K562 (cell line): ENCODE measurements around the gene MRPL38. TPM values are rescaled to one million over a fixed set of nuclear protein-coding genes. Genes with fewer than 3 reads are reported as not detected.

Experiments
- BRCA1 ChIP-seq, 2 experiments: fragments of 450-650 bp in 1 of 2; sonication (generic) in 1 of 2; formaldehyde crosslinking in 1 of 2; IDR thresholded peaks; 2 replicates each; pipeline versions ENCODE4 v1.5.0 to v1.6.1; 2017 to 2020; ENCODE audit warnings: mild to moderate bottlenecking in 1 of 2, missing genetic modification reagents in 1 of 2
- CBFA2T2 ChIP-seq: fragments of 450-650 bp; conservative IDR thresholded peaks from 2 replicates; pipeline ENCODE4 v1.6.1; 2017; ENCODE audit warnings: mild to moderate bottlenecking
- LARP7 ChIP-seq: fragments of 450-650 bp; IDR thresholded peaks from 2 replicates; pipeline ENCODE4 v1.6.1; 2016
- NFXL1 ChIP-seq: fragments of 450-650 bp; formaldehyde crosslinking; IDR thresholded peaks from 2 replicates; pipeline ENCODE4 v1.4.0; 2021; ENCODE audit warnings: mild to moderate bottlenecking
- SMARCE1 ChIP-seq: fragments of 450-650 bp; IDR thresholded peaks from 2 replicates; pipeline ENCODE4 v1.7.1; 2016; ENCODE audit warnings: mild to moderate bottlenecking
- SRSF7 ChIP-seq: fragments of 200-400 bp; formaldehyde crosslinking; optimal IDR thresholded peaks from 2 replicates; pipeline ENCODE3; 2017; ENCODE audit warnings: mild to moderate bottlenecking, low read depth, low read length
- TCFL5 ChIP-seq: fragments of 250-450 bp; sonication (Bioruptor Pico); conservative IDR thresholded peaks from 2 replicates; pipeline ENCODE4 v1.6.1; 2021; ENCODE audit warnings: mild to moderate bottlenecking, moderate library complexity, matching md5 sums
- ZBTB17 ChIP-seq: fragments of 450-650 bp; formaldehyde crosslinking; IDR thresholded peaks from 2 replicates; pipeline ENCODE4 v1.4.0; 2020; ENCODE audit warnings: mild to moderate bottlenecking
- ZNF408 ChIP-seq: fragments of 250-450 bp; sonication (Bioruptor Pico); IDR thresholded peaks from 2 replicates; pipeline ENCODE4 v1.4.0; 2020; ENCODE audit warnings: low read depth, mild to moderate bottlenecking, moderate library complexity
- ZNF695 ChIP-seq: fragments of 450-650 bp; formaldehyde crosslinking; IDR thresholded peaks from 2 replicates; pipeline ENCODE4 v1.4.0; 2020; ENCODE audit warnings: mild to moderate bottlenecking, moderate library complexity
- polyA plus RNA-seq, 8 experiments: library from polyadenylated mRNA; depleted of rRNA in 4 of 8; stranded (reverse) in 5 of 8; unstranded in 3 of 8; fragments of >200 nt; fragmentation: Nextera tagmentation in 2 of 8; fragmentation: Illumina TruSeq in 1 of 8; extraction: Ambion mirVana in 2 of 8; extraction: Trizol in 1 of 8; gene quantifications; 2 replicates each; pipeline versions ENCODE4 v1.2.1 to v1.2.3, GENCODE V29; 2011 to 2014; ENCODE audit warnings: inconsistent platforms in 1 of 8, missing spikeins in 1 of 8
- total RNA-seq, 7 experiments: library from RNA; depleted of rRNA in 6 of 7; stranded (reverse); fragments of >200 nt in 6 of 7; fragmentation: Illumina TruSeq in 2 of 7; extraction: Trizol in 2 of 7; gene quantifications; 2 replicates each; pipeline versions ENCODE4 v1.2.1 to v1.2.3, GENCODE V29; 2011 to 2021; ENCODE audit warnings: low replicate concordance in 1 of 7
- TF ChIP-seq, protein P1 (sequence below), 2 experiments: fragments of 450-650 bp; IDR thresholded peaks; 2 replicates each; pipeline ENCODE4 v1.6.1; 2018; ENCODE audit warnings: mild to moderate bottlenecking in 2 of 2, low read depth in 1 of 2; ENCODE audit not compliant: partially characterized antibody in 2 of 2
- TF ChIP-seq, protein P2 (sequence below): sonication (generic); formaldehyde crosslinking; IDR thresholded peaks from 2 replicates; pipeline ENCODE4 v1.8.0; 2022; ENCODE audit warnings: mild to moderate bottlenecking, missing genetic modification reagents, borderline replicate concordance

The MRPL38 gene
- total and polyA plus RNA-seq, 9 of the 15 experiments (the other 6 are each of a cell fraction or from before 2014, with no cell fraction given), result 4.5 to 154 (median 48.5) TPM

GRCh38 chr17:75902406-75902805 is 2.3 kb downstream of the MRPL38 start (continued):
- TF ChIP-seq, protein P1, sequence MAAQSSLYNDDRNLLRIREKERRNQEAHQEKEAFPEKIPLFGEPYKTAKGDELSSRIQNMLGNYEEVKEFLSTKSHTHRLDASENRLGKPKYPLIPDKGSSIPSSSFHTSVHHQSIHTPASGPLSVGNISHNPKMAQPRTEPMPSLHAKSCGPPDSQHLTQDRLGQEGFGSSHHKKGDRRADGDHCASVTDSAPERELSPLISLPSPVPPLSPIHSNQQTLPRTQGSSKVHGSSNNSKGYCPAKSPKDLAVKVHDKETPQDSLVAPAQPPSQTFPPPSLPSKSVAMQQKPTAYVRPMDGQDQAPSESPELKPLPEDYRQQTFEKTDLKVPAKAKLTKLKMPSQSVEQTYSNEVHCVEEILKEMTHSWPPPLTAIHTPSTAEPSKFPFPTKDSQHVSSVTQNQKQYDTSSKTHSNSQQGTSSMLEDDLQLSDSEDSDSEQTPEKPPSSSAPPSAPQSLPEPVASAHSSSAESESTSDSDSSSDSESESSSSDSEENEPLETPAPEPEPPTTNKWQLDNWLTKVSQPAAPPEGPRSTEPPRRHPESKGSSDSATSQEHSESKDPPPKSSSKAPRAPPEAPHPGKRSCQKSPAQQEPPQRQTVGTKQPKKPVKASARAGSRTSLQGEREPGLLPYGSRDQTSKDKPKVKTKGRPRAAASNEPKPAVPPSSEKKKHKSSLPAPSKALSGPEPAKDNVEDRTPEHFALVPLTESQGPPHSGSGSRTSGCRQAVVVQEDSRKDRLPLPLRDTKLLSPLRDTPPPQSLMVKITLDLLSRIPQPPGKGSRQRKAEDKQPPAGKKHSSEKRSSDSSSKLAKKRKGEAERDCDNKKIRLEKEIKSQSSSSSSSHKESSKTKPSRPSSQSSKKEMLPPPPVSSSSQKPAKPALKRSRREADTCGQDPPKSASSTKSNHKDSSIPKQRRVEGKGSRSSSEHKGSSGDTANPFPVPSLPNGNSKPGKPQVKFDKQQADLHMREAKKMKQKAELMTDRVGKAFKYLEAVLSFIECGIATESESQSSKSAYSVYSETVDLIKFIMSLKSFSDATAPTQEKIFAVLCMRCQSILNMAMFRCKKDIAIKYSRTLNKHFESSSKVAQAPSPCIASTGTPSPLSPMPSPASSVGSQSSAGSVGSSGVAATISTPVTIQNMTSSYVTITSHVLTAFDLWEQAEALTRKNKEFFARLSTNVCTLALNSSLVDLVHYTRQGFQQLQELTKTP (IDR thresholded peaks at IDR 0.05; ENCODE audit: low read depth in 1 of 2, partially characterized antibody in 2 of 2), result no peak
- TF ChIP-seq TCFL5 (CRISPR knock-in tag) (no peak), ZBTB17 (CRISPR knock-in tag) (no peak), BRCA1 (IDR thresholded peaks at IDR 0.05) (no peak), BRCA1 (CRISPR knock-in tag; IDR thresholded peaks at IDR 0.05) (no peak), SMARCE1 (no peak), LARP7 (no peak), SRSF7 (no peak), ZNF408 (CRISPR knock-in tag) (no peak), NFXL1 (no peak), CBFA2T2 (no peak), ZNF695 (no peak)
- TF ChIP-seq, protein P2, sequence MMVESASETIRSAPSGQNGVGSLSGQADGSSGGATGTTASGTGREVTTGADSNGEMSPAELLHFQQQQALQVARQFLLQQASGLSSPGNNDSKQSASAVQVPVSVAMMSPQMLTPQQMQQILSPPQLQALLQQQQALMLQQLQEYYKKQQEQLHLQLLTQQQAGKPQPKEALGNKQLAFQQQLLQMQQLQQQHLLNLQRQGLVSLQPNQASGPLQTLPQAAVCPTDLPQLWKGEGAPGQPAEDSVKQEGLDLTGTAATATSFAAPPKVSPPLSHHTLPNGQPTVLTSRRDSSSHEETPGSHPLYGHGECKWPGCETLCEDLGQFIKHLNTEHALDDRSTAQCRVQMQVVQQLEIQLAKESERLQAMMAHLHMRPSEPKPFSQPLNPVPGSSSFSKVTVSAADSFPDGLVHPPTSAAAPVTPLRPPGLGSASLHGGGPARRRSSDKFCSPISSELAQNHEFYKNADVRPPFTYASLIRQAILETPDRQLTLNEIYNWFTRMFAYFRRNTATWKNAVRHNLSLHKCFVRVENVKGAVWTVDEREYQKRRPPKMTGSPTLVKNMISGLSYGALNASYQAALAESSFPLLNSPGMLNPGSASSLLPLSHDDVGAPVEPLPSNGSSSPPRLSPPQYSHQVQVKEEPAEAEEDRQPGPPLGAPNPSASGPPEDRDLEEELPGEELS (CRISPR knock-in tag), result no peak
- TF ChIP-seq, all 486 proteins: peak for 0
